Measurements from ENCODE around the gene DGKD. TPM values are rescaled to one million over a fixed set of nuclear protein-coding genes. Genes with fewer than 3 reads are reported as not detected.

The DGKD gene
- total RNA-seq, 1 donor from 2014 or later, result 72.5 TPM

DNA sequence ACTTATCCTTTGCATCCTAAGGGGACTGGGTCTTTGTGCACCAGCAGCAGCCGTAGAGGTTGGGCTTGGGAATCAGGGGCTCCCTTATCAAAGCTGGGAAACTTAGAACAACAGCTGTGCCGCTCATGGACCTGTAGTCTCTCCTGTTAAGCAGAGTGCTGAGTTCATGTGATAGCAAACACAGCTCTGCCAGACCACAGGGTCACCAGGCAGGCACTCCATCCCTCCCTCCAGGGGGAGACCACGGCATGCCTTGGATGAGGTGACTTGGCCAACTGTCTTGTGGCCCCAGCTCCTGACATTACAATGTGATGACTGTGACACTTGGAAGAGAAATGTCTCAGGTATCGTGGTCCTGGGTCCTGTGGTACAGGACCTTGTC is 60.0 kb downstream of the DGKD start:
- Mint-ChIP-seq H3K36me3 (peaks cover 31% of the 10 kb centered on the region), H3K4me1 (ENCODE audit: unreplicated experiment) (peaks cover 8% of the 10 kb centered on the region), H3K27ac (no peak overlapping the region), H3K9me3 (peaks cover 12% of the 10 kb centered on the region), H3K27me3 (no peaks in the 10 kb centered on the region), H3K4me3 (no peak overlapping the region)
- peak; percentile 48 for DNase-seq (ENCODE audit: extremely low spot score, unreplicated experiment)
- TF ChIP-seq, protein P1, sequence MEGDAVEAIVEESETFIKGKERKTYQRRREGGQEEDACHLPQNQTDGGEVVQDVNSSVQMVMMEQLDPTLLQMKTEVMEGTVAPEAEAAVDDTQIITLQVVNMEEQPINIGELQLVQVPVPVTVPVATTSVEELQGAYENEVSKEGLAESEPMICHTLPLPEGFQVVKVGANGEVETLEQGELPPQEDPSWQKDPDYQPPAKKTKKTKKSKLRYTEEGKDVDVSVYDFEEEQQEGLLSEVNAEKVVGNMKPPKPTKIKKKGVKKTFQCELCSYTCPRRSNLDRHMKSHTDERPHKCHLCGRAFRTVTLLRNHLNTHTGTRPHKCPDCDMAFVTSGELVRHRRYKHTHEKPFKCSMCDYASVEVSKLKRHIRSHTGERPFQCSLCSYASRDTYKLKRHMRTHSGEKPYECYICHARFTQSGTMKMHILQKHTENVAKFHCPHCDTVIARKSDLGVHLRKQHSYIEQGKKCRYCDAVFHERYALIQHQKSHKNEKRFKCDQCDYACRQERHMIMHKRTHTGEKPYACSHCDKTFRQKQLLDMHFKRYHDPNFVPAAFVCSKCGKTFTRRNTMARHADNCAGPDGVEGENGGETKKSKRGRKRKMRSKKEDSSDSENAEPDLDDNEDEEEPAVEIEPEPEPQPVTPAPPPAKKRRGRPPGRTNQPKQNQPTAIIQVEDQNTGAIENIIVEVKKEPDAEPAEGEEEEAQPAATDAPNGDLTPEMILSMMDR (conservative IDR thresholded peaks at IDR 0.05), result no peak

GRCh38 chr2:233414777-233415570 is 60.7 kb downstream of the DGKD start:
- Mint-ChIP-seq H3K4me1 (ENCODE audit: unreplicated experiment) (peaks cover 16% of the 10 kb centered on the region), H3K9me3 (peaks cover 12% of the 10 kb centered on the region), H3K27me3 (no peaks in the 10 kb centered on the region), H3K36me3 (peaks cover 31% of the 10 kb centered on the region), H3K27ac (no peak overlapping the region), H3K4me3 (no peak overlapping the region)
- DNase-seq (ENCODE audit: extremely low spot score, unreplicated experiment), result peak; percentile 53
- TF ChIP-seq, protein P1 (conservative IDR thresholded peaks at IDR 0.05), result no peak

DNA sequence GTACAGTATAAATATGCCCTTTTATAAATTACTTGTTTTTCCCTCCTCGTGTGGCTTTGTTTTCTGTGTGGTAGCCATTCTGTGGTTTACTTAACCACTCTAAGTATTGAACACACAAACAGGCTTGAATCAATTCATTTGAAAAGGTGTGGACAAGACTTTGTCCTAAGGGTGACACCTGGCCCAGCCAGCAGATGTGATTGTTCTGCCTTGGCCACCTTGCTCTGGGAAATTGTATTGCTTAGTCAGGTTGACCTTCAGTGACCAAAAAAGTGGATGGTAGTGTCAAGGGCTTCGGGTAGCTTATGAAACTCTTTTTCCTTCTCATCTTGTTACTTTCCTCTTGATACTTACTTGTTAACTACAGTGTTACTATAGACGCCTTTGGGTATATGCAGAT is 61.9 kb downstream of the DGKD start:
- Mint-ChIP-seq H3K27ac (no peak overlapping the region), H3K4me1 (ENCODE audit: unreplicated experiment) (peaks cover 22% of the 10 kb centered on the region), H3K9me3 (peaks cover 12% of the 10 kb centered on the region), H3K4me3 (no peak overlapping the region), H3K27me3 (no peaks in the 10 kb centered on the region), H3K36me3 (peaks cover 21% of the 10 kb centered on the region)
- TF ChIP-seq, protein P1 (conservative IDR thresholded peaks at IDR 0.05), result no peak
- DNase-seq (ENCODE audit: extremely low spot score, unreplicated experiment), result no peak

GRCh38 chr2:233416706-233417105 is 62.4 kb downstream of the DGKD start:
- Mint-ChIP-seq H3K4me1 (ENCODE audit: unreplicated experiment) (peaks cover 25% of the 10 kb centered on the region), H3K9me3 (peaks cover 7% of the 10 kb centered on the region), H3K36me3 (peaks cover 16% of the 10 kb centered on the region), H3K4me3 (no peak overlapping the region), H3K27ac (no peak overlapping the region), H3K27me3 (no peaks in the 10 kb centered on the region)
- DNase-seq (ENCODE audit: extremely low spot score, unreplicated experiment), result peak; percentile 32
- TF ChIP-seq, protein P1 (conservative IDR thresholded peaks at IDR 0.05), result no peak

GRCh38 chr2:233417282-233417681 is 63.0 kb downstream of the DGKD start:
- Mint-ChIP-seq H3K27ac (no peak overlapping the region), H3K27me3 (no peaks in the 10 kb centered on the region), H3K4me1 (ENCODE audit: unreplicated experiment) (peaks cover 30% of the 10 kb centered on the region), H3K9me3 (peaks cover 4% of the 10 kb centered on the region), H3K36me3 (peaks cover 12% of the 10 kb centered on the region), H3K4me3 (no peak overlapping the region)
- DNase-seq (ENCODE audit: extremely low spot score, unreplicated experiment), result no peak
- TF ChIP-seq, protein P1 (conservative IDR thresholded peaks at IDR 0.05), result no peak
